Lung microvascular endothelial cell (primary cell): ENCODE results near the gene CABP7. TPM values are rescaled to one million over a fixed set of nuclear protein-coding genes. Genes with fewer than 3 reads are reported as not detected.
A peak's percentile ranks its signal among the peaks of the same experiment; 100 is the strongest.

Experiments
- DNase-seq, 2 donors: peaks; one replicate each; pipeline versions ENCODE4 v3.0.0 to v3.0.0-alpha.2; 2010; ENCODE audit warnings: low read depth in 2 of 2
- total RNA-seq: library from RNA; depleted of rRNA; stranded (reverse); fragments of >200 nt; gene quantifications from 2 replicates; pipeline ENCODE4 v1.2.1, GENCODE V29; 2014

CABP7 gene
- total RNA-seq, 1 donor from 2014 or later: not detected

- DNase-seq: no peak
Observed at GRCh38 chr22:29722587-29722986, 2.8 kb downstream of the CABP7 start.

DNA sequence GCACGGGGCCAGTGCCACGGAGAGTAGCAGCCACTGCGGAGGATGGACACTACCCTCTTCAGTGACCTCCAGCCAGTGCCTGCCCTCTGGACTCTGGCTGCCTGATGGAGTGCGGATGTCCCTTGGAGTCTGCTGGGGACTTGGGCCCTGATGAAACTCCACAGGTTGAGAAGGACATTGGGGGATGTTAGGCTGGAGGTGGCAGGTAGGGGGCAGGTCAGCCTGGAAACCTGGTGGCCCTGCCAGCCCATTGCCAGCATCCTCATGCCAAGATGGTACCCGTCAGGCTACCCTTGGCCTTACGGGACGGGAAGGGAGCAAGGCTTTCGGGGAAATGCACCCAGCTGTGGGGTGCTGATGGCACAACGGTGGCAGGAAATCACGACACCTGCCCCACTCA, 4.0 kb downstream of the CABP7 start:
- no peak for DNase-seq

- no peak for DNase-seq
Observed at GRCh38 chr22:29724843-29725242, 5.0 kb downstream of the CABP7 start.

- DNase-seq: no peak
Observed at GRCh38 chr22:29726106-29726505, 6.3 kb downstream of the CABP7 start.

GRCh38 chr22:29726512-29727130, 6.8 kb downstream of the CABP7 start:
- DNase-seq: no peak

DNA sequence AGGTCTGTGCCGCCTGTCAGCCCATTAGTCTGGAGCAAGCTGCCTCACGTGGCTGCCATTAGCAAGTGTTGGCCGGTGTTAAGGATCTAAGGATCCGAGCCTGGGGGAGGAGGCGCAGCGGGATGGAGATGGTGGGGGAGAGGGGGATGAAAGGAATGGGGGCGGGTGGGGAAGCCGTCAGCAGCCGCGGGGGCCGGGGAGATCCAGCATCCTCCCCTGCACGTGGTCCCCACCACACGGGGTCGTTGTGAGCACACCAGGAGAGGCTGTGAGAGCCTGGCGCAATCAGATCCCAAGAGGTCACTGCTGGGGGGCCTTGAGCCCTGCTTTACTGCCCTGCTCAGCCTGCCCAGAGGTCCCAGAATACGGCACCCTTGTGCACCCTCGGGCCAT, 7.3 kb downstream of the CABP7 start:
- peak; percentile 33 to 60 for DNase-seq

GRCh38 chr22:29729161-29729560, 9.4 kb downstream of the CABP7 start:
- no peak for DNase-seq

GRCh38 chr22:29731058-29731850, 11.5 kb downstream of the CABP7 start:
- no peak for DNase-seq

- no peak for DNase-seq
Observed at GRCh38 chr22:29732883-29733282, 13.1 kb downstream of the CABP7 start.

DNA sequence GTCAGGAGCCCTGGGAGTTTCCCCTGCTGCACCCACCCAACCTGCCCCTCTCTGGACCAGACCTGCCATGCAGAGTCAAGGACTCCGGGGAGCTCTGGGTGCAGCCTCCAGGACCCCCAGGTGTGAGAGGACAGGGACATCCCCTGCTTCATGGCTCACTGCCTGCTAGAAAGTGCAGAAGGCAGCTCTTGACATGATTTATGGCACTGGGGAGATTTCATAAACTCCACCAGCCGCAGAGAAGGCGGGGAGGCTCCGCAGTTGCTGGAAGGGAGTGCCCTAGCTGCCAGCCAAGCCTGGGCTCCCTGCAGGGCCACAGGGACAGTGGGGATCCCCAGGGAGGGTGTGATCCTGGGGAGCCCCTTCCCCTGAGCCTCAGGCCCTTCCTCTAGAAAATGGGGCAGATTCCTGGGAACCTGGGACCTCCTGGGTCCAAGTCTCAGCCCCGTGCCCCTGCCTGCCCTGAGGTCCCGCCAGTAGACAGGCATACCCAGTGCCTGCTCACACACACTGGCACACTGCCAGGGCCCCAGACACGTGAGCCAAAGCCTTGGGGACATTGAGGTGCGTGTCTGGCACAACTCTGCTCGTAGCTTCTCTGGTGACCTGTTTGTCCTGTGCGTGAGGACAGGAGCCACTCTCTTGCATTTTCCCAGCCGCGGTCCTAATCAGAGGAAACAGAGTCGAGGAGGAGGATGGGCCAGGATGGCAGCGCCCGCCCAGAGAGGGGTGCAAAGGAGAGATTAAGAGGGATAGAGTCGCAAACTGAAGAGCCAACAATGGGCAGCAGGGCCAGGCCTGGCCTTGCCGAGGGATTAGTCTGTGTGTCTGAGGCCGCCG, 13.8 kb downstream of the CABP7 start:
- no peak for DNase-seq

- no peak for DNase-seq
Observed at GRCh38 chr22:29734406-29734805, 14.6 kb downstream of the CABP7 start.

DNA sequence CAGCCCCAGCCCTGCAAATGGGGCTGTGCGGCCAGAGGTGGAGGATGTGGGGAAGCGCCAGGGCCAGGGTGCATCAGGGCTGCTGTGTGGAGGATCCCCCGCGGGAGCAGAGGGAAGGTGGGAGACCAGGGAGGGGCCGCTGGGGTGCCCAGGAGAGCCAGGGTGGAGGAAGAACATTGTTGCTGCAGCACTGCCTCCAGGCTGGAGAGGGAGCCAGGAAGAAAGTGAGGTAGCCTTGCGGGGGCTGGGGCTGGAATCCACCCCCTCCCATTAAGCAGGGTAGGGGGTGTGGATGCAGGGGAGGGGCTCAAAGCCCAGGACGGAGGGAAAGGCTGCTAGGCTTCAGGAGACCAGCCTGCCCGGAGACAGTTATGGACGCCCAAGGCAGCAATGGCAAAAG, 15.0 kb downstream of the CABP7 start:
- DNase-seq: no peak

DNA sequence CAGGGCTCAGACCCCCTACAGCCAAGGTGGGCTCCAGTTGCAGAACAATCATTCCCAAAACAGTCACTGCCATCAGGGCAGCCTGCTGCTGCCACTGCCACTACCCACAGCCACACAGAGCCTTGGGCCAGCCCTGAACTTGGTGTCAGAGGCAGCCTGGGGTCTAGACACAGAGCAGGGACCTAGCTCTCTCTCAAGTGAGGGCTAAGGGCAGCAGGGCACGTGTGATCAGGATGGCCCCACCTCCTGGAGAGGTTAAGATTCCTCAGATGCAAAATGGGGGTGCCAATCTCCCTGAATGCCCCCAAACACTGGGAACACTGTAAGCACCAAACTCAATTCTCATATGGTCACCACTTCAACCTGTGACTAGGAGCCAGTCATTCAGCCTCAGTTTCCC, 15.6 kb downstream of the CABP7 start:
- no peak for DNase-seq

DNA sequence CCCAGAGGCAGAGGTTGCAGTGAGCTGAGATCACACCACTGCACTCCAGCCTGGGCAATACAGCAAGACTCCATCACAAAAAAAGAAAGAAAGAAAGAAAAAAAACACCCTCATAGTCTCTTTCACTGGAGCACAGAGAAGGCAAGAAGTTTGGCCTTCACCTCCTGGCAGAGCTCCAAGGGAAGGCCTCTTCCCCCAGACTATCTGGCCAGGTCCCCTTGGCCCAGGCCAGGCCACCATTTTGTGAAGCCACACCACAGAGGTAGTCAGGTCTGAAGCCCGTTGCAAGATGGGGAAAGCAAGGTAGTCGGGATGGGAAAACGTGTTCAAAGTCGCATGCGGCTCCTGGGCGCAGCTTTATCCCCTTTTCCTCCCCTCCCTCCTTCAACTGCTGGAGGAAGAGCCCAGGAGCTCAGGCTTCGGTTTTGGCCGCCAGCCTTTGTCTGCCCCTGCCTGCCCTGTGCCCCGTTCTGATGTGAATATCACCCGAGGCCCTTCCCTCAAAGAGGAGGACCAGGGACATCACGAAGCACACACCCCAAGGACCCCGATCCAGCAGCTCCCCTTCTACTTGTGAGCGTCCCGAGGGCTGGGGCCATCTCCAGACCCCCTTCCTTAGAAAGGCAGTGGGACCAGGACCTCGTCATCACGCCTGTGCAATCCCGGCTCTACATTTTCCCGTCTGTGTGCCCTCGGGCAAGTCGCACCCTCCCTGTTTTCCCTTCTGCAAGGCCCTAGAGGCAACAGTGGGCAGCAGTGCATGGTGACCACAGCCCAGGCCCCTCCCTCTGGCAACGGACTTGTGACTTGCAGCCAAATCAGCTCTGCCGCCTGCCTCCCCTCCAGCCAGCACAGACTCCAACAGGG, 17.7 kb downstream of the CABP7 start:
- DNase-seq: no peak

DNA sequence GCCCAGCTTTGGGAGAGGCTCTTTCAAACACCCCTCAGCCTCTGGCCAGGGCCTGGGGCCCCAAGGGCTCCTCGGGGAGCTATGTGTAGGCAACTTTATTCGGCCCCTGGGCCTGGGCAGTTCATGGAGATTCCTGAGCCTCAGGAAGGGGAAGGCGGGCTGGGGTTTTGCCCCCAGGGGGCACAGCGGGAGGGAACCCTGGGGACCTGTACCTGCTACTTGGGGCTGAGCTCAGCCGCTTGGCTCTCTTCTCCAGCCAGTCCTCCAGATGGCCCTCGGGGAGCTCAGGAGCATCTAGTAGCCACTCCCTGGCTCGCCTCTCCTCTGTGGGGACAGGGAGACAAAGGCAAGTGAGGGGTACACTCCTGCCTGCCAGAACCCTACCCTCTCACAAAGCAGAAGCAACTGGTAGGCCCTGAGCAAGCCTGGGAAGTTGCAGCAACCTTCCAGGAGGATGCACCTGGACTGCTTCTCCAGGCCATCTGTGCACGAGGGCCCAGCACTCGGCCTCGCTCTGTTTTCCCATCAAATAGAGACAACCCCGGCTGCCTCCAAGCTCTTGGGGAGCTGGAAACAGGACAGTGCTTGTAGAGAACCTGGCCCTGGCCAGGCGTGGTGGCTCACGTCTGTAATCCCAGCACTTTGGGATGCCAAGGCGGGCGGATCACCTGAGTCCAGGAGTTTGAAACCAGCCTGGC, 18.5 kb downstream of the CABP7 start:
- no peak for DNase-seq

DNA sequence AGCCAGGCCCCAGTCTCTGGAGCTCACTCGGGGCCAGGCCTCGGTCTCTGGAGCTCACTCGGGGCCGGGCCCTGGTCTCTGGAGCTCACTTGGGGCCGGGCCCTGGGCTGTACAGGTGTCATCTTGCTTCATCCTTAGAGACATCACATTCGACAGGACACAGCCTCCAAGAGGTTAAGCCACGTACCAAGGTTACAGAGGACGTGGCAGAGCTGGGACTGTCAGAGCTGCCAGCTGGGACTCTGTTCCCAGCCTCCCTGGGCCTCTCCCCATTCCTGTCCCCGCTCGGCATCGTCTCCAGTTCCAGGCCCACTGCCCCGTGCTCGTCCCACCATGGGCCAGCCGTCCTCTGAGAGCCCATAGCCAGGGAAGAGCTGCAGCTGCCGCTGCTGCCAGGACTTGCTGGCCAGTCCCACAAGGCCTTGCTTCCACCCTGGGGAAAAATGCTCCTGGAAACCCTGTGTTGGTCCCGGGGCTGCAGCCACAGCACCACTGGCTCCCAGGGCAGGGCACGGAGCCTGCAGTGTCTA, 19.6 kb downstream of the CABP7 start:
- no peak for DNase-seq

DNA sequence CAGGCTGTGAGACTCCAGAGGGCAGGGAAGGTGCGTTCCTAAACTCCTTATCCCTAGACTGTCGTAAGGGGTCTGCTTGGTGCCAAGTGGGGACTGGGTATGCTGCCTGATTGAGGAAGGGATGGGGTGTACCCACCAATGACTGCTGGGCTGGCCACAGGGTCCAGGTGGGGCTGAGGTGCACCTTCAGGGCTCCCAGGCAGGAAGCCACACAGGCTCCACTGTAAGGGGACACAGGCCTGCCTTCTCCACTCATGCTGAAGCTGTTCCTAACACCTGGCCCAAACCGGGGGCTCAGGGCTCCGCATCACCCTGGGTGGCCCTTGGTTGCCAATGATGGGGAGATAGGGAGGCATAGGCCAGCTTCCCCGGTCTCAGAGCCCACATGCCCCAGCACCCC, 20.4 kb downstream of the CABP7 start:
- no peak for DNase-seq

DNA sequence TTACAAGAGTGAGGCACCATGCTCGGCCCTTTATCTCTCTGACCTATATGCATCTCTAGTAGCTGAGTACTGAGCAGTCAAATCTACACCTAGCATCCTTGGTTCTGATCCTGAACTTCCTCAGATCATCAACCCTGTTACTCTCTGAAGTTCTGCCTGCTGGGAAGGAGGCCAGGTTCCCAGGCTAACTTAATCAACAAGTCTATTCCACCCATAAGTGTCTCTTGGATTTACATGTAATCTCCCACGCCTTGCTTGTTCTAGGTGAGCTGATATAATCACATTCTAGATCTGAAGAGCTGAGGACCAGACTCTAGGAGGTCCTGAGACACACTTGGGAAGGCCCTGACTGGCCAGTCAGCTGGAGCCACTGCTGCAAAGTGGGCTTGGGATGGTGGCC, 22.1 kb downstream of the CABP7 start:
- no peak for DNase-seq

- no peak for DNase-seq
Observed at GRCh38 chr22:29742326-29742725, 22.5 kb downstream of the CABP7 start.

GRCh38 chr22:29744902-29745301, 25.1 kb downstream of the CABP7 start:
- DNase-seq: no peak

DNA sequence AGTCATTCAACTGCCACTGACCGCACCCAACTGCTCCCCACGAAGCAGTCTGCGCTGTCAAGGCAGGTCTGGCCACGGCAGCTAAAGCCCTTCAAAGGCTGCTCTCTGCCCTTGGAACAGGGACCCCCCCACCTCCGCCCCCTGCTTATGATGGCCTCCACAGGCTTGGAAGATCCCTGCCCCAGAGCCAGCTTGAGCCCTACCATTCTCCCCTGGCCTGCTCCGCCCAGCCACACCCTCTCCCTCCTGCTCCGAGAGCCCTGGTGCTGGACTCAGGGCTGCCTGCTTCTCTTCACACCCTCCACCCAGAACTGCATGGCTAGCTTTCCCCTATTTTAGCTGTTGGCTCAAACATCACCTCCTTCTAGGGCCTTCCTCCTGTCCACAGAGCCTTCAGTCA, 28.0 kb downstream of the CABP7 start:
- DNase-seq: no peak
